ENCODE measurements around the gene ANKRD12.
"Not testable (repeated sequence)": the region's sequence is repeated elsewhere in the genome, so short reads cannot be mapped to it uniquely, and the experiment has no call there.

ANKRD12 gene

GRCh38 chr18:9136315-9137155 lies at the start of gene ANKRD12:
ANKRD12 (plus strand) TSS chr18:9136781; CDS start chr18:9182433, 45,652 bp downstream.
- peak; percentile 100 for DNase-seq (ENCODE audit: low spot score)
- peak; percentile 99 for FAIRE-seq

- FAIRE-seq (no peak), DNase-seq (ENCODE audit: low spot score) (no peak)
These were observed 49.4 kb upstream of the ANKRD12 start for GRCh38 chr18:9087144-9087543.

DNA sequence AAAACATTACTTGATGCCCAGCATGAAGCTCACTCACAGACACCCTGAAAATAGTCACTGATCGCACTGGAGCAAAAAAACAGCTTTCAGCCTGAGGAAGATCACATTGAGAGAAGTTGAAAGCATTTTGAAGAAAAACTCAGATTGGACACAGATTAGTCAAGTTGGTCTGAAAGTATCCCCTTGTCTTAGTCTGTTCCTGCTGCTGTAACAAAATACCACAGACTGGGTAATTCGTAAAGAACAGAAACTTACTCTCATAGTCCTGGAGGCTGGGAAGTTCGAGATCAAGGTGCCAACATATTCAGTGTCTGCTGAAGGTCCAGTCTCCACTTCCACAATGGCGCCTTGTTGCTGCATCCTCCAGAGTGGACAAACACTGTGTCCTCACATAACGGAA lies 48.3 kb upstream of the ANKRD12 start:
- FAIRE-seq (no peak), DNase-seq (ENCODE audit: low spot score) (no peak)

DNA sequence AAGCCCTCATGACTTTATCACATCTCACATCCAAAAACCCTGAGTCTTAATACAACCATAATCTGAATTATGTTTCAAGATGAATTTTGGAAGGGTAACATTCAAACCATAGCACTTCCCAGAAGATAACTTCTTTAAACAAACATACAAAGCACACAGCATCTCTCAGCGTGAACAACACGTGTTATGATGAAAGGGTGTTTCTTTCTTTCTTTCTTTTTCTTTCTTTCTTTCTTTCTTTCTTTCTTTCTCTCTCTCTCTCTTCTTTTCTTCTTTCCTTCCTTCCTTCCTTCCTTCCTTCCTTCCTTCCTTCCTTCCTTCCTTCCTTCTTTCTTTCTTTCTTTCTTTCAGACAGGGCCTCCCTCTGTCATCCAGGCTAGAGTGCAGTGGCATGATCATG lies 47.9 kb upstream of the ANKRD12 start:
- DNase-seq (ENCODE audit: low spot score); FAIRE-seq: not testable (repeated sequence)

GRCh38 chr18:9090578-9090977 lies 46.0 kb upstream of the ANKRD12 start:
- FAIRE-seq (no peak), DNase-seq (ENCODE audit: low spot score) (no peak)

- FAIRE-seq: no peak
- no peak for DNase-seq (ENCODE audit: low spot score)
These were observed 45.5 kb upstream of the ANKRD12 start for GRCh38 chr18:9091066-9091476.

GRCh38 chr18:9092665-9093064 lies 43.9 kb upstream of the ANKRD12 start:
- FAIRE-seq: no peak

GRCh38 chr18:9093109-9093508 lies 43.5 kb upstream of the ANKRD12 start:
- not testable (repeated sequence) for DNase-seq (ENCODE audit: low spot score); FAIRE-seq

More at GRCh38 chr18:9092665-9093064, 43.9 kb upstream of the ANKRD12 start:
- no peak for DNase-seq (ENCODE audit: low spot score)

- FAIRE-seq (no peak), DNase-seq (ENCODE audit: low spot score) (no peak)
These were observed 42.0 kb upstream of the ANKRD12 start for GRCh38 chr18:9094307-9095226.

DNA sequence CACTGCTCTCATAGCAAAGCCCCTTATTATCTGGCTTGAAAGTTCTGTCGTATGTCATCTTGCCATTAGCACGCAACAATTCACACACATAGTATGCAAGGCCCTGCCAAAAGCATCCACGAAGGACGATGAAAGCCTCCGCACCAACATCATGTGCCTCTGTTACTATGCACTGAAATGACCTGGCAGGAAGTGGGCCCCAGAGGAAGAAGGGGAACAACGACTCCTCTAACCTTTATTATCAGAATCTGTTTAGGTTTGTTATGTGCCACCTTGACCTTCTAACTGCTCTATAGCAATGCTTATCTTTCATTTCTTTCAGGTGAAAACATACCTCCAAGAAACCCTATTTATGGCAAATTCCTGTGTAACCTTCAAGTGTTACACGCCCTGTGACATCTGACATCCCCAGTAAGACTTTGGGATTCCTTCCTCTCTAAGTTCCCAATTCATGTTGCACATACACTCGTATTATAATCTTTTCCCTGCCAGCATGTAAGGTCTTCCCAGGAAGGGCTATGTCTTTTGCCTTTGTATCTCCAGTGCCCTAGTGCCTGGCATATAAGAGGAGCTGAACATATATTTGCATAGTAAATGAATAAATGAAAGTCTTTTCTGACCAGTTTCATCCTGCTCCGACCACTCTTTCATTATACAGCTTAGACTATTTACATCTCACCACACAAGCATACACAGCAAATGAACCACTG lies 41.1 kb upstream of the ANKRD12 start:
- DNase-seq (ENCODE audit: low spot score) (no peak), FAIRE-seq (no peak)

DNA sequence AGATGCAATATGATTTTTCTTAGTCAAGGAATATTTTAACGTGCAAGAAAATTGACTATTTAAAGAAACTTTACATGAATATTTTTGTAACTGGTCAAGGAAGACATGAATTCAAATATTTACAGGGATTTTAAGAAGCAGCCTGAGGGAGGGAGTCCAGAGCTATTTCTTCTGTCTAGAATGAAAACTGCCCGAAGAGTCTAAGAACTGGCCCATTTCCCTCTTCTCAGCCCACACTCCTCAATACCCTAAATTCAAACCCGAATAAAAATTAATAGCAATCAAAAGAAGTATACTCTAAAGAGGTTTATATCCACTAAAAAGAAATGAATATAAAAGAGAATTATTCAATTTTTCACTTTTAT lies 40.6 kb upstream of the ANKRD12 start:
- FAIRE-seq: no peak
- DNase-seq (ENCODE audit: low spot score): no peak

GRCh38 chr18:9096685-9097084 lies 39.9 kb upstream of the ANKRD12 start:
- FAIRE-seq: no peak

DNA sequence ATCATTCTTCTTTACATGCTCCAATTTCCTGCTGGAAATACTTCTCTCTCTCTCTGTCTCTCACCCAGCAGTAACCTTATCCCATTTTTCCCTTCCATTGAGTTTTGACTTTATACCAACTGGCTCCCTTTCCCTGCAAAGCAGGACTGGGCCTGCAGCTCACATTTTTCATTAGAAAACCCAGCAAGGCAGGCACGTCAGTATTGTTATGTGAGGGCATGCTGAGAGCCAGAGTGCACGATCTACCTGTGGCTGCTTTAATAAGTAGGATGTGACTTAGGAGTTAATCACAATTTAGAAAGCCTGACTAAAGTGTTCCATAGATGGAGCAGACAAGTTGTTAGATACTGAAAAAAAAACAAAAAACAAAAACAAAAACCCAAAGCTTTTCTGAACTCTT lies 39.2 kb upstream of the ANKRD12 start:
- FAIRE-seq (no peak), DNase-seq (ENCODE audit: low spot score) (no peak)

More at GRCh38 chr18:9096685-9097084, 39.9 kb upstream of the ANKRD12 start:
- DNase-seq (ENCODE audit: low spot score): no peak

- DNase-seq (ENCODE audit: low spot score): no peak
- no peak for FAIRE-seq
These were observed 35.8 kb upstream of the ANKRD12 start for GRCh38 chr18:9100796-9101195.

DNA sequence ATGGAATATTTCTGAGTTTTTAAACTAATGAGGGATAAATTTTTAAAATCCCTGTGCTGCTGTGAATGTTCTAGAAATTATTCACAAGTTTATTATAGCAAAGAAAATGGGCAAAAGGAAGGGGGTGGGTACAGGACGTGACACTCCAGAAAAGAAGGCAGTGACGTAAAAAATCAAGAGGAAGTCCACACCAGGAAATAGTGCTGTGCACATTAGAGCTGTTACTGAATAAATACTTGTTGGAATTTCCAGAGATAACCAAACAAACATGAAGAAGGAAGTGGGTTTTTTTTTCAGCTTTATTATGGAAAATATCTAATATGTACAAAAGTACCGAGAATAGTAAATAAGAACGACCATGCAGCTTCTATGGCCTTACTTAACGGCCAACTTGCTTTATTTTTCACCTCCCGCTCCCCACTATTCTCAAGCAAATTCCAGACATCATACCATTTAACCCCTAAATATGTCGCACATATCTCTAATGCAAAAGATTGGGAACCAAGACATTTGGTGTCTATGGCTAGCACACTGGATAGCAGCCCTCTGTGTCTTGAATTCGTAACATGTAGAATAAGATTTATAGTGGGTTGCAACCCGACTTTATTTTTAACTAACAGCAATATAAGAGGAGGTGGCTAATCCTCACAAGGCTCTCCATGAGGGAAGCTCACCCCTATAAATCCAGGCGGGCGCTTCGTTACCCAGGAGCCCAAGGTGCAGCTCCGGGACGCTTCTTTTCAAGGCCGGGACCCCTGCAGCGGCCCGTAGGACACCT lies 34.7 kb upstream of the ANKRD12 start:
- DNase-seq (ENCODE audit: low spot score): peak; percentile 47
- FAIRE-seq: no peak

DNA sequence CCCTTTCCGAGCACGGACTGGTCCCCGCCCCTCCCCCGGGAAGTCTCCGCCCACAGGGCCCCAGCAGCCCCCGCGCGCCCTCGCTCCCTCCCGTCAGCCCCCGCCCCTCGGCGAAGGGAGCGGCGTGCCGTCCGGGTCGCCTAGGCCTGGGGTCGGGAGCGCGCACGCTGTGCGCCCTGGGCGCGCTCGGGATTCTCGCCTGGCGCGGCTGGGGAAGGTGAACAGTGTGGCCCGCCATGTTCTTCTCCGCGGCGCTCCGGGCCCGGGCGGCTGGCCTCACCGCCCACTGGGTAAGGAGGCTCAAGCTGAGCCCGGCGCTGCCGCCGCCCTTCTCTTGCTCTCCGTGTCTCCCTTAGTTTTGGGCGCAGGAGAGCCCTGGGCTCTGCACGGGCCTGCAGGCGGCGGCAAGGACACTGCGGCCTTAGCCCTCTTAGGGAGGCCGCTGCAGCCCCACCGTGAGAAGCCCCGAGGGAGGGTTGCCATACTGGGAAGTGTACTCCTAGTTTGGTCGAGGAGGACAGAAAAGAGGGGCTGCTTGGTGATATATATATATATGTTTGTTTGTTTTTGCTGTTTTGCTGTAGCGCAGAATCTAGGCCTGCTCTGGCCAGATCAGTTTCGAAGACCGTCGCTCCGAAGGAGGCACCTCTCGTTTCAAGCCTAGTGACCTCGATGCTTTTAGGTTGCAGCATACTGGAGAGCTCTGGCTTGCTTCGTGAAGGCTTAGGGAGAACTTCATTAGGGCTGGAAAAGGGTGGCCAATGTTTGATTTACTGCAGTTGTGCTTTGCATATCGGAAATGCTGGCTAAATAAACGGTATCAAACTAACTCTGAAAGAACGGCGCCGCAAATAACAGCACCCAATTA lies 33.8 kb upstream of the ANKRD12 start, which contains the start of gene NDUFV2:
TSS of gene NDUFV2 (plus strand) at position 192 of the 868 bp plus-strand sequence. CDS start at position 237, 45 bp downstream.
- FAIRE-seq (peak; percentile 95), DNase-seq (ENCODE audit: low spot score) (peak; percentile 100)

- FAIRE-seq: no peak
- DNase-seq (ENCODE audit: low spot score): no peak
These were observed 33.2 kb upstream of the ANKRD12 start for GRCh38 chr18:9103376-9103873.

- DNase-seq (ENCODE audit: low spot score) (no peak), FAIRE-seq (no peak)
These were observed 32.2 kb upstream of the ANKRD12 start for GRCh38 chr18:9104244-9104901.

GRCh38 chr18:9105420-9105819 lies 31.2 kb upstream of the ANKRD12 start:
- DNase-seq (ENCODE audit: low spot score) (no peak), FAIRE-seq (no peak)
